Spleen (tissue), 11 donors: Measurements from ENCODE around the gene PRND. TPM values are rescaled to one million over a fixed set of nuclear protein-coding genes. Genes with fewer than 3 reads are reported as not detected.
A peak's percentile ranks its signal among the peaks of the same experiment; 100 is the strongest.
"Not testable (repeated sequence)": the region's sequence is repeated elsewhere in the genome, so short reads cannot be mapped to it uniquely, and the experiment has no call there.

ENCODE experiments used
- DNase-seq: peaks from one replicate; pipeline ENCODE4 v3.0.0-alpha.2; 2020
- H3K27ac ChIP-seq, 8 donors: fragments of 200-600 bp; sonication (generic) in 7 of 8; 1 replicate in 4 of 8; 2 replicates in 4 of 8; pipeline versions ENCODE4 v1.5.0 to v1.8.0; 2016 to 2021; ENCODE audit warnings: inconsistent platforms in 4 of 8, mild to moderate bottlenecking in 4 of 8, moderate library complexity in 1 of 8
- H3K27me3 ChIP-seq, 7 donors: fragments of 200-600 bp; sonication (generic) in 6 of 7; replicated peaks in 1 of 7; 1 replicate in 4 of 7; 2 replicates in 3 of 7; pipeline versions ENCODE4 v1.5.0 to v1.8.0; 2016 to 2021; ENCODE audit warnings: inconsistent platforms in 3 of 7, mild to moderate bottlenecking in 1 of 7
- H3K36me3 ChIP-seq, 6 donors: fragments of 200-600 bp; sonication (generic) in 5 of 6; 1 replicate in 4 of 6; 2 replicates in 2 of 6; pipeline versions ENCODE4 v1.5.0 to v1.8.0; 2016 to 2021; ENCODE audit warnings: inconsistent platforms in 2 of 6
- H3K4me1 ChIP-seq, 6 donors: fragments of 200-600 bp; sonication (generic) in 5 of 6; 1 replicate in 3 of 6; 2 replicates in 3 of 6; pipeline versions ENCODE4 v1.5.0 to v1.8.0; 2016 to 2021; ENCODE audit warnings: inconsistent platforms in 3 of 6
- H3K4me3 ChIP-seq, 8 donors: fragments of 200-600 bp; sonication (generic) in 7 of 8; 1 replicate in 4 of 8; 2 replicates in 4 of 8; pipeline versions ENCODE4 v1.5.0 to v1.8.0; 2016 to 2021; ENCODE audit warnings: inconsistent platforms in 4 of 8, mild to moderate bottlenecking in 4 of 8, moderate library complexity in 2 of 8
- H3K9me3 ChIP-seq, 8 donors: fragments of 200-600 bp; sonication (generic) in 7 of 8; 1 replicate in 4 of 8; 2 replicates in 4 of 8; pipeline versions ENCODE4 v1.5.0 to v1.8.0; 2016 to 2021; ENCODE audit warnings: inconsistent platforms in 4 of 8
- CTCF ChIP-seq, 11 experiments: fragments of 200-600 bp in 7 of 11; fragments of 450-650 bp in 4 of 11; sonication (generic) in 4 of 11; IDR thresholded peaks in 8 of 11; conservative IDR thresholded peaks in 3 of 11; 1 replicate in 7 of 11; 2 replicates in 4 of 11; pipeline versions ENCODE4 v1.4.0 to v1.8.0; 2016 to 2021; ENCODE audit warnings: antibody characterized with exemption in 11 of 11, inconsistent platforms in 4 of 11, mild to moderate bottlenecking in 1 of 11
- POLR2A ChIP-seq, 3 donors: fragments of 450-650 bp; IDR thresholded peaks; one replicate each; pipeline ENCODE4 v1.5.1; 2017; ENCODE audit warnings: antibody characterized with exemption in 3 of 3, mild to moderate bottlenecking in 1 of 3
- POLR2AphosphoS5 ChIP-seq, 3 donors: sonication (generic); formaldehyde crosslinking; IDR thresholded peaks; one replicate each; pipeline ENCODE4 v1.5.1; 2017; ENCODE audit warnings: antibody characterized with exemption in 3 of 3
- WGBS, 5 donors: extraction: QIAGEN DNeasy Blood & Tissue Kit in 3 of 5; methylation state at CpG; one replicate each; pipeline versions ENCODE4 v1.1.5 to v1.1.7; 2013 to 2018; 5-methylcytosine and 5-hydroxymethylcytosine counted together
- intact Hi-C: fragments of 100-400 bp; cut with DNase I; formaldehyde crosslinking; loops from one replicate; pipeline ENCODE4 v1.15.0; 2023; ENCODE audit warnings: low total_unique reads
- polyA plus RNA-seq, 3 donors: library from polyadenylated mRNA; stranded (reverse); fragments of 200-250 nt; gene quantifications; one replicate each; pipeline ENCODE4 v1.2.1, GENCODE V29; 2013
- total RNA-seq, 7 donors: library from RNA; depleted of rRNA in 3 of 7; stranded (reverse); fragments of >200 nt in 3 of 7; fragmentation: NEBNext Ultra II Directional in 4 of 7; extraction: Animal tissue kit (Norgen Biotek cat#: 25700) in 4 of 7; gene quantifications; one replicate each; pipeline versions ENCODE4 v1.1.0 to v1.2.1, GENCODE V29; 2016 to 2021
- donor health status: healthy with polysubstance abuse.
- donor health status: DM: no; HTN: no; CAD: no; lungs with moderate emphysema.
- donor health status: DM: no; HTN: no; CAD: no.
- donor health status: Bipolar disorder and iron deficiency.
- donor health status: healthy.
- donor health status: DM: no; HTN: no; CAD: no.
- donor health status: DM: yes; HTN: yes; CAD: no.

Gene PRND
- total and polyA plus RNA-seq, 10 donors: 0.03 TPM; not detected in 9

- Histone ChIP-seq H3K4me3 (no peak overlapping the region), H3K36me3 (no peaks in the 10 kb centered on the region), H3K27me3 (peaks cover 0 to 7% (median 0%) of the 10 kb centered on the region in 7 donors), H3K4me1 (no peaks in the 10 kb centered on the region), H3K9me3 (peaks cover 0 to 5% (median 0%) of the 10 kb centered on the region in 8 donors), H3K27ac (no peak overlapping the region)
- DNase-seq: no peak
- WGBS, 5 donors: 73 to 81% (median 75%) methylated on average over 4 of the region's 4 CpGs
- intact Hi-C loops: no loop called here
- TF ChIP-seq POLR2AphosphoS5 (IDR thresholded peaks at IDR 0.05) (no peak), CTCF (IDR thresholded peaks at IDR 0.05 in 8 of 11, conservative IDR thresholded peaks at IDR 0.05 in 3 of 11) (no peak), POLR2A (IDR thresholded peaks at IDR 0.05) (no peak)
Measured at GRCh38 chr20:4749326-4749725, 27.6 kb downstream of the PRND start.

GRCh38 chr20:4750381-4750780 lies 28.7 kb downstream of the PRND start:
- H3K27me3 ChIP-seq: peaks cover 0 to 7% (median 0%) of the 10 kb centered on the region in 7 donors
- H3K27ac ChIP-seq: no peak overlapping the region
- H3K9me3 ChIP-seq: peaks cover 0 to 5% (median 0%) of the 10 kb centered on the region in 8 donors
- WGBS, 5 donors: 55 to 69% (median 63%) methylated on average over 4 of the region's 4 CpGs
- no peak for TF ChIP-seq POLR2AphosphoS5 (IDR thresholded peaks at IDR 0.05)
- no peak for TF ChIP-seq POLR2A (IDR thresholded peaks at IDR 0.05)
- no peak for TF ChIP-seq CTCF (IDR thresholded peaks at IDR 0.05 in 8 of 11, conservative IDR thresholded peaks at IDR 0.05 in 3 of 11)
- no peak for DNase-seq
- no peaks in the 10 kb centered on the region for H3K4me1 ChIP-seq
- intact Hi-C loops: no loop called here
- no peaks in the 10 kb centered on the region for H3K36me3 ChIP-seq
- no peak overlapping the region for H3K4me3 ChIP-seq

GRCh38 chr20:4759100-4759884 lies 37.6 kb downstream of the PRND start:
- H3K36me3 ChIP-seq, H3K27ac ChIP-seq, H3K9me3 ChIP-seq, intact Hi-C loops, H3K4me3 ChIP-seq, H3K27me3 ChIP-seq: not testable (repeated sequence)
- H3K4me1 ChIP-seq: peaks cover 0 to 28% (median 13%) of the 10 kb centered on the region in 6 donors
- TF ChIP-seq CTCF (IDR thresholded peaks at IDR 0.05 in 8 of 11, conservative IDR thresholded peaks at IDR 0.05 in 3 of 11): peak in 7 of 11 experiments; percentile 8 to 51 (median 30)
- WGBS, 5 donors: 68 to 83% (median 78%) methylated on average over 13 to 16 of the region's 16 CpGs
- peak; percentile 76 for DNase-seq

GRCh38 chr20:4763261-4763660 lies 41.6 kb downstream of the PRND start:
- Histone ChIP-seq H3K4me3 (no peak overlapping the region), H3K36me3 (no peaks in the 10 kb centered on the region), H3K27me3 (no peaks in the 10 kb centered on the region), H3K4me1 (peaks cover 4 to 60% (median 29%) of the 10 kb centered on the region in 6 donors), H3K27ac (no peak overlapping the region), H3K9me3 (no peaks in the 10 kb centered on the region)
- 86 to 94% (median 90%) methylated on average over 10 of the region's 10 CpGs for WGBS, 5 donors
- intact Hi-C loops: no loop called here
- TF ChIP-seq CTCF (IDR thresholded peaks at IDR 0.05 in 8 of 11, conservative IDR thresholded peaks at IDR 0.05 in 3 of 11): no peak
- no peak for TF ChIP-seq POLR2AphosphoS5 (IDR thresholded peaks at IDR 0.05)
- TF ChIP-seq POLR2A (IDR thresholded peaks at IDR 0.05): no peak
- DNase-seq: no peak
